Measurements from ENCODE around the gene PABPN1L.

Gene PABPN1L

GRCh38 chr16:88906535-88907105, 40.2 kb upstream of the PABPN1L start:
- TF ChIP-seq L3MBTL2 (conservative IDR thresholded peaks at IDR 0.05) (no peak), HDGF (IDR thresholded peaks at IDR 0.05; ENCODE audit: borderline replicate concordance) (no peak), ARNT (IDR thresholded peaks at IDR 0.05) (no peak), ELF4 (IDR thresholded peaks at IDR 0.05) (no peak), CTBP1 (IDR thresholded peaks at IDR 0.05; ENCODE audit: borderline replicate concordance) (no peak), LEF1 (IDR thresholded peaks at IDR 0.05; ENCODE audit: borderline replicate concordance) (no peak), FOXM1 (IDR thresholded peaks at IDR 0.05; ENCODE audit: borderline replicate concordance) (no peak)
- POLR2A ChIA-PET, result no interaction called here
- no peak for DNase-seq (ENCODE audit: extremely low spot score)

GRCh38 chr16:88906020-88906419, 39.6 kb upstream of the PABPN1L start:
- no peak for TF ChIP-seq BHLHE40 (IDR thresholded peaks at IDR 0.05; ENCODE audit: borderline replicate concordance)
- TF ChIP-seq, protein P1, sequence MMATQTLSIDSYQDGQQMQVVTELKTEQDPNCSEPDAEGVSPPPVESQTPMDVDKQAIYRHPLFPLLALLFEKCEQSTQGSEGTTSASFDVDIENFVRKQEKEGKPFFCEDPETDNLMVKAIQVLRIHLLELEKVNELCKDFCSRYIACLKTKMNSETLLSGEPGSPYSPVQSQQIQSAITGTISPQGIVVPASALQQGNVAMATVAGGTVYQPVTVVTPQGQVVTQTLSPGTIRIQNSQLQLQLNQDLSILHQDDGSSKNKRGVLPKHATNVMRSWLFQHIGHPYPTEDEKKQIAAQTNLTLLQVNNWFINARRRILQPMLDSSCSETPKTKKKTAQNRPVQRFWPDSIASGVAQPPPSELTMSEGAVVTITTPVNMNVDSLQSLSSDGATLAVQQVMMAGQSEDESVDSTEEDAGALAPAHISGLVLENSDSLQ (IDR thresholded peaks at IDR 0.05), result no peak
- no peak for DNase-seq (ENCODE audit: extremely low spot score)
- POLR2A ChIA-PET, result no interaction called here
- CTCF ChIA-PET, result no interaction called here

More at GRCh38 chr16:88906535-88907105, 40.2 kb upstream of the PABPN1L start:
- CTCF ChIA-PET, result no interaction called here

GRCh38 chr16:88905563-88905962, 39.1 kb upstream of the PABPN1L start:
- TF ChIP-seq SUZ12 (IDR thresholded peaks at IDR 0.05) (no peak), ELF4 (IDR thresholded peaks at IDR 0.05) (no peak), FOXM1 (IDR thresholded peaks at IDR 0.05; ENCODE audit: borderline replicate concordance) (no peak), L3MBTL2 (conservative IDR thresholded peaks at IDR 0.05) (no peak), LEF1 (IDR thresholded peaks at IDR 0.05; ENCODE audit: borderline replicate concordance) (no peak), ARNT (IDR thresholded peaks at IDR 0.05) (no peak), NFRKB (IDR thresholded peaks at IDR 0.05) (no peak), TARDBP (IDR thresholded peaks at IDR 0.05) (no peak), FOXA1 (IDR thresholded peaks at IDR 0.05) (no peak)
- TF ChIP-seq, protein P1 (IDR thresholded peaks at IDR 0.05), result no peak
- CTCF ChIA-PET, result interaction anchor here (0.6 kb wide), 1 partner anchor 48 kb away, joined by 3 read pairs; no protein-coding TSS in a partner anchor
- peak; percentile 89 for DNase-seq (ENCODE audit: extremely low spot score)
- POLR2A ChIA-PET, result interaction anchor here (0.9 kb wide), 1 partner anchor 342 kb away, joined by 3 read pairs; no protein-coding TSS in a partner anchor

- TF ChIP-seq HDGF (IDR thresholded peaks at IDR 0.05; ENCODE audit: borderline replicate concordance), result no peak
- TF ChIP-seq FOXA1 (IDR thresholded peaks at IDR 0.05), result no peak
- no peak for TF ChIP-seq SUZ12 (IDR thresholded peaks at IDR 0.05)
- TF ChIP-seq ELF4 (IDR thresholded peaks at IDR 0.05), result no peak
- TF ChIP-seq SP1 (IDR thresholded peaks at IDR 0.05), result no peak
- no peak for TF ChIP-seq FOXM1 (IDR thresholded peaks at IDR 0.05; ENCODE audit: borderline replicate concordance)
- TF ChIP-seq L3MBTL2 (conservative IDR thresholded peaks at IDR 0.05), result no peak
- no peak for TF ChIP-seq TARDBP (IDR thresholded peaks at IDR 0.05)
- TF ChIP-seq ZNF384 (IDR thresholded peaks at IDR 0.05), result no peak
- TF ChIP-seq, protein P1 (IDR thresholded peaks at IDR 0.05), result no peak
- no peak for TF ChIP-seq FOXK2 (IDR thresholded peaks at IDR 0.05)
- no peak for TF ChIP-seq ARNT (IDR thresholded peaks at IDR 0.05)
- no peak for TF ChIP-seq NFRKB (IDR thresholded peaks at IDR 0.05)
- CTCF ChIA-PET, result interaction anchor here (0.6 kb wide), 1 partner anchor 47 kb away, joined by 3 read pairs; no protein-coding TSS in a partner anchor
- no peak for DNase-seq (ENCODE audit: extremely low spot score)
- POLR2A ChIA-PET, result interaction anchor here (0.9 kb wide), 1 partner anchor 343 kb away, joined by 3 read pairs; no protein-coding TSS in a partner anchor
These were observed 38.4 kb upstream of the PABPN1L start for GRCh38 chr16:88904676-88905365.

- ChIA-PET CTCF (no interaction called here), POLR2A (no interaction called here)
- no peak for DNase-seq (ENCODE audit: extremely low spot score)
- no peak for TF ChIP-seq ZNF384 (IDR thresholded peaks at IDR 0.05)
These were observed 36.8 kb upstream of the PABPN1L start for GRCh38 chr16:88903267-88903666.

- CTCF ChIA-PET, result no interaction called here
- TF ChIP-seq L3MBTL2 (conservative IDR thresholded peaks at IDR 0.05) (no peak), ZNF384 (IDR thresholded peaks at IDR 0.05) (no peak), ELF4 (IDR thresholded peaks at IDR 0.05) (no peak), HDGF (IDR thresholded peaks at IDR 0.05; ENCODE audit: borderline replicate concordance) (no peak), SP1 (IDR thresholded peaks at IDR 0.05) (no peak), FOXA1 (IDR thresholded peaks at IDR 0.05) (no peak), ARNT (IDR thresholded peaks at IDR 0.05) (no peak), BHLHE40 (IDR thresholded peaks at IDR 0.05; ENCODE audit: borderline replicate concordance) (no peak), FOXM1 (IDR thresholded peaks at IDR 0.05; ENCODE audit: borderline replicate concordance) (no peak), FOXK2 (IDR thresholded peaks at IDR 0.05) (no peak)
- TF ChIP-seq, protein P1 (IDR thresholded peaks at IDR 0.05), result no peak
- DNase-seq (ENCODE audit: extremely low spot score), result no peak
- POLR2A ChIA-PET, result no interaction called here
These were observed 36.3 kb upstream of the PABPN1L start for GRCh38 chr16:88902744-88903143.
